HG02610 (cell line): ENCODE measurements around the gene KCNJ10.

Experiments used
- ATAC-seq: cut with Tn5 transposase; IDR thresholded peaks from one replicate; pipeline ENCODE4 v1.9.1; 2021; ENCODE audit warnings: mild to moderate bottlenecking, moderate library complexity; ENCODE audit not compliant: unreplicated experiment

Gene KCNJ10

GRCh38 chr1:160025314-160025713 is 44.6 kb downstream of the KCNJ10 start:
- no peak for ATAC-seq

DNA sequence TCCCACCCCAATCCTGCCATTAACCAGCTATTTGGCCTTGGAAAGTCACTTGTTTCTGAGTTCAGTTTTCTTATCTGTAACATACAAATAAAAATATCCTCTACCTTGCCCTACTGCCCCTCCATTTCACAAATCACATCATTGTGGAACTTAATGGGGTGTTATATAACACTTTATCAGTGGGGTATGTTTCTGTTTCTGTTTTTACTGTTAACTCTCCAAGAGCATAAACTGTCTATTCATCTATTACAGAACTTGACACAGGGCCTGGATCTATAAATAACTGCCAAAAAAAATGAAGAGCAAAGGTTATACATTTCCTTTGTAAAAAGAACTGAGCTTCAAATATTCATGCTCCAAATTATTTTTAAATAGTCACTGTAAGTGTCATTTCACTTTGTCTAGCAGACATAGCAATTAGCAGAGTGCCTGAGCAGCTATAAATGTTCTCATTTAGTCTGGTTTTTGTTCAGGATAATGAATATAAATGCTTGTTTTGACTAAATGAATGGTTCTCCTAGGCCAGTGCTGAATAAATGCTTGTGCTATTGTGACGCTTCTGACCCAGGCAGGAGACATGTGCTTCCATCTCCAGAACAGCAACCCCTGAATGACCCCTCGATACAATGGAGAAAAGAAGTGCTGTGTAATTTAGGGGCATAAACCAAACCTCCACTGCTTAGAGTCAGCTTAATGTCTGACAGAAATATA is 45.6 kb downstream of the KCNJ10 start:
- ATAC-seq: no peak

GRCh38 chr1:160022330-160023310 is 47.3 kb downstream of the KCNJ10 start:
- ATAC-seq: no peak

DNA sequence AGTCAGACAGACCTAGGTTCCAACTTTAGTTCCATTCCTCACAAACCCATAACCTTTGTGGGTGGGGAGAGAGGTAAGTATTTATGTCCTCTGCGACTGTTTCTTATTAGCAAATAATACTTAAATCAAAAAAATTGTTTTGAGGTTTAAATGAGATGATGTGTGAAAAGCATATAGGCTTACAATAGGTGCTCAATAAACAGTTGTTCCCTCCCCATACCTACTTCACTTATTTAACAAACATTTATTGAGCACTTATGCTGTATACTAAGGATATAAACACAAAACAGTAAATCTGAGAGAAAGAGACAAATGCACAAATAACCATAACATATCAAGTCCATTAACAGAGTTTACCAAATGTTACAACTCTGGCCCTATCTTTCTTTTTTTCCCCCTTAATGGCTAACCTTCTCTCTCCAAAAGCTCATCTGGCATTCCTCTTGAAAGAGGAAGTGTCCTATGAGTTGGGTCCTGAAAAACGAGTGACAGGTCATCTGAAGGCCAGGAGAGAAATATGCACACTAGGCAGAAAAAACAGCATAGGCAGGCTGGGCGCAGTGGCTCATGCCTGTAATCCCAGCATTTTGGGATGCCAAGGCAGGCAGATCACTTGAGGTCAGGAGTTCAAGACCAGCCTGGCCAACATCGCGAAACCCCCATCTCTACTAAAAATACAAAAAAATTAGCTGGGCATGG is 48.4 kb downstream of the KCNJ10 start:
- ATAC-seq: no peak

- no peak for ATAC-seq
These were observed 49.8 kb downstream of the KCNJ10 start for GRCh38 chr1:160020196-160020595.

- no peak for ATAC-seq
These were observed 51.1 kb downstream of the KCNJ10 start for GRCh38 chr1:160018900-160019299.

DNA sequence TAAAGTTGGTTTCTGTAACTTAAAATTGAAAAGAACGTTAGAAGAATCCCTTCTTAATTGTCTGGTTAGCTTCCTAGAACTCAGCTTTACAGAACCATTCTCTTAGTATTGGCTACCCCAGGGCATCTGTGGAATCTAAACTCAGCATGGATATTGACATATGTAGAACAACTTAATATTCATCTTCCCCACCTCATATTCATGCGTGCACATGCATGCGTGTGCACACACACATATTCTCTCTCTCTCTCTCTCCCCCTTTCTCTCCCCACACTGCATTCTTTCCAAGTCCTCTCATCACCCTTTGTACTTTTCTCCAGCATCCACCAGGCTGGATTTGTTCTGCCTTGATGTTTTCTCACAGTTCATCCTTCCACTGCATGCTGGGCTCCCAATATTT is 51.6 kb downstream of the KCNJ10 start:
- ATAC-seq: no peak

DNA sequence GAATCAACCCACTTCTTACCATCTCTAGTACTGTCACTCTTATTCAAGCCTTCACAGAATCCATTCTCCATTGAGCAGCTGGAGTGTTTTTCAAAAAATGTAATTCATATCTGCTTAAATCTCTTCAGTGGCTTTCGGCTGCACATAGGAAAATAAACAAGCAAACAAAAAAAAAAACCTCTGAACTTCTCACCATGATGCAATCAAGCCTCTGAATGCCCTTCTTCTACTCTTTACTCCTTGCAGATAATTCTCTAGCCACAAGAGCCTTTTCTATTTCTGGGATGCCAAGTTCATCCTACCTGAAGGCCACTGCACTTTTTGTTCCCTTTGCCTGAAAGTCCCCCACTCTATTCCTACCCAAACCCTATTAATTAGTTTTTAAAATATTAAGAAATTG is 52.4 kb downstream of the KCNJ10 start:
- ATAC-seq: no peak

DNA sequence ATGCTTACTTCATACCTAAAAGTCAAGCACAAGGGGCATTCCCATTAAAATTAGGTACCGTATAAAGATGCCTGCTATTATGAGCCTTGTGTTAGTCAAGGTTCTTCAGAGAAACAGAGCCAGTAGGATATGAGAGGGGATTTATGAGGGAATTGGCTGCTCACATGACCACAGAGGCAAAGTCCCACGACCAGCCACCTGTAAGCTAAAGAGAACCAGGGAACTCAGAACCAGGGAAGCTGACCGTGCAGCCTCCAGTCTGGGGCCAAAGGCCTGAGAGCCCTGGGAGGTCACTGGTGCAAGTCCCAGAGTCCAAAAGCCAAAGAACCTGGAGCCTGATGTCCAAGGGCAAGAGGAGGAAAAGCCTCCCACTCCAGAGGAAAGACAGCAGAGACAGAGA is 58.2 kb downstream of the KCNJ10 start:
- no peak for ATAC-seq

GRCh38 chr1:160009801-160010200 is 60.2 kb downstream of the KCNJ10 start:
- ATAC-seq: no peak

GRCh38 chr1:160009081-160009480 is 60.9 kb downstream of the KCNJ10 start:
- ATAC-seq: no peak

DNA sequence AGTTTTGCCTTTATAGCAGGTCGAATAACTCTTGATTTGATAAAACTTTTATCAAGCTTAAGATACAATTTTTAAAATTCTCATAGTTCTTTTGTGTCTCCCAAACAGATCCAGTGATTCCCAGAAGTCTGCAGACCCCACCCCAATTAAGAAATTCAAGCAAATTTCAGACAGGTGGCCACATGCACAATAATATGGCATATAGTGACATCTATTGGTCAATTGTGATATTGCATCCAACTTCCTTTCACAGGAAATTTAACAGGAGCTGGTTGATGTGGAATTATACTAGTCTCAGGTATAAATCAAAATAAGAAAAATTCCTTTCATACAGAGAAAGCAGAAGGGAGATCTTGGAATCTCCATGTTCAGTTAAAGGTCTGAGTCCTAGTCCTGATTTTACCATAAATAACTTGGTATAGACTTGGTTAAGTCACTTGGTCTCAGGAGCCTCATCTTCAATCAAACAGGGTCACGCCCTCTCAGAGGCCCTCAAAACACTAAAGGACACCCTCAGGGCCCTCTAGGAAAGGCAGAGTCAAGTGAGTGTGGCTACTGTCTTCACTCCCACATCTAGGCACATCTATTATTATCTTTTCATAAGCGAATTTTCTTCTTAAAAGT is 62.3 kb downstream of the KCNJ10 start:
- ATAC-seq: no peak

DNA sequence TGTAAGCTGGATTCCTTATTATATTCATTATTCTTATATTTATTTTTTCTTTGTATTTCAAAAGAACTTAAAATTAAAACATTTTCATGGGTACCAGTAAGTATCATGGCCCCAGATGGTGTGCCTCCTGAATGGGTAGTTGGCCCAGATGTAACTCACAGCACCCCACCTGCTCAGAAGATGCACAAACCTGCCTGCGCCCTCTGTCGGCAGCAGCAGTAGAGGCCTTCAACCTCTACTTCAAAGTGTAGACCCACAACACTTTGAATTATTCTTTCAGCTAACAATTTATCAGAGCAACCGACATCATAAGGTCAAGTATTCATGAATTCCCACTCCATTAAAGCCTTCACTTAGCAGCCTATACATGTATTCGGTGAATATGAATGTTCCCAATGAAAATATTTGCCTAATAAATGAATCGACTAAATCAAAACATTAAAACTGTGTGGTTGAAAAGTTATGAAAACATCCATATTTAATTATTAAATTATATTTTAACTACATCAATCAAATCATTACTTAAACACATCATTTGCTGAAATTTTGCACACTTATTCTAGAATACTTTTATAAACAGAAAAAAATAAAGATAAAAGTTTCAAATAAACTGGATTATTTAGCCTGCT is 63.5 kb downstream of the KCNJ10 start:
- peak; percentile 80 for ATAC-seq

- no peak for ATAC-seq
These were observed 64.9 kb downstream of the KCNJ10 start for GRCh38 chr1:160005070-160005469.

GRCh38 chr1:160004425-160004824 is 65.5 kb downstream of the KCNJ10 start:
- ATAC-seq: no peak

DNA sequence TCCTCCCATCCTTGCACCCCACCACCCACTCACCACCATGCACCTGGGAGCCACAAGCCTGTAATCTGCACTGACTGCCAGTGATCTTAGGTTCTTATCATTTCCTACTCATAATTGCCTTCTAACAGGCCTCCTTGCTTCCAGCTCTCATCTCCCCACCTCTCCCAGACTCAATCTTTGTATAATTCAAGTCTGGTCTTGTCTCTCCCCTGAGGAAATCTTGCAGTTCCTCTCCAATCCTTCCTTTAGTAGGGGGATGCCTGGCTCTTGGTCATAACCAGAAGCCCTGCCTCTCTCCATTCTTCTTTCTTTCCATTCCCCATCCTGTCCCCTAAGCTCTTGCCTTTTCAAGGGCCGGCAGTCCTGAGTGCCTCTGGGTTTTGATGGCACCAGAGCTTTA is 66.0 kb downstream of the KCNJ10 start:
- no peak for ATAC-seq

- ATAC-seq: no peak
These were observed 68.5 kb downstream of the KCNJ10 start for GRCh38 chr1:160001440-160001839.

- no peak for ATAC-seq
These were observed 70.8 kb downstream of the KCNJ10 start for GRCh38 chr1:159999204-159999603.

DNA sequence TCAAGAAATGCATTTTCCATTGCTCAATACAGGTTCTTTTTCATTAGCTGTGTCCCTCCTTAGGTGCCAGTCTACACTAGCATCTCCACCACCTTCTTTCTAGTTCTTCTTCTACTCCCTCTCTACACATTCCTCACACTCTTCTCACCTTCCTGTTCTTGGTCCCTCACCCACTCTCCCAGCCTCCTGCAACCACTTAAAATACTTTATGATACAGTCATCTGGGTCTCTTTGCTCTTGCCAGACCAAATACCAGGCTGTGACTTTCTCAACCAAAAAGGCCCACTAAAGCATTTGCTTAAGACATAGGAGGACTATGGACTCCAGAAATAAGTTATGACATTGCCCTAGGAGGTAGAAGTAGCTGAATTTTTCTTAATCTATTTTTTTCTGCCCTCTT is 73.3 kb downstream of the KCNJ10 start:
- ATAC-seq: no peak

DNA sequence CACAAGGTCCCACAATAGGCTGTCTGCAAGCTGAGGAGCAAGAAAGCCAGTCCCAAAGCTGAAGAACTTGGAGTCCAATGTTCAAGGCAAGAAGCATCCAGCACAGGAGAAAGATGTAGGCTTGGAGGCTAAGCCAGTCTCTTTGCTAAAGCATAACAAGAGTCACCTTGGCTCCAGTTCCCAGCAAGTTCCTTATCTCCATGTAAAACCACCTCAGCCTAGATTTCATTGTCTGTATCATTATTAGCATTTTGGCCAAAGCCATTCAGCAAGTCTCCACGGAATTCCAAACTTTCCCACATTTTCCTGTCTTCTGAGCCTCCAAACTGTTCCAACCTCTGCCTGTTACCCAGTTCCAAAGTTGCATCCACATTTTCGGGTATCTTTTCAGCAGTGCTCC is 75.1 kb downstream of the KCNJ10 start:
- ATAC-seq: no peak

GRCh38 chr1:159993911-159994310 is 76.0 kb downstream of the KCNJ10 start:
- no peak for ATAC-seq
